ENCODE data around the gene ANXA8. TPM values are rescaled to one million over a fixed set of nuclear protein-coding genes. Genes with fewer than 3 reads are reported as not detected.

Gene ANXA8
- total and polyA plus RNA-seq, 2 donors (not counting 1 experiment from before 2014, with no cell fraction given): 0.08 TPM; not detected in 1

- Histone ChIP-seq H3K27me3 (ENCODE audit: control insufficient read depth, insufficient read depth, low read length) (peaks cover 6% of the 10 kb centered on the region), H3K9me3 (ENCODE audit: control insufficient read depth, insufficient read depth, low read depth, low read length) (no peaks in the 10 kb centered on the region), H3K27ac (ENCODE audit: insufficient read depth, low read length) (no peak overlapping the region), H3K79me2 (ENCODE audit: control insufficient read depth, insufficient read depth, low read length) (no peaks in the 10 kb centered on the region), H3K4me1 (ENCODE audit: control insufficient read depth, extremely low read depth, insufficient read depth, low read length) (peaks cover 2% of the 10 kb centered on the region), H3K36me3 (ENCODE audit: control insufficient read depth, insufficient read depth, low read length) (no peaks in the 10 kb centered on the region), H2AFZ (ENCODE audit: low read length) (no peak overlapping the region), H4K20me1 (ENCODE audit: control insufficient read depth, extremely low read depth, insufficient read depth, low read length) (no peaks in the 10 kb centered on the region), H3K4me3 (replicated peaks in 1 of 4; ENCODE audit: control extremely low read depth in 1 of 4, insufficient read depth in 1 of 4, low read depth in 3 of 4, low read length in 4 of 4) (no peak overlapping the region), H3K4me2 (ENCODE audit: extremely low read depth, insufficient read depth, low read length) (no peak overlapping the region), H3K9ac (ENCODE audit: insufficient read depth, low read length) (no peak overlapping the region)
- TF ChIP-seq EZH2 (IDR thresholded peaks at IDR 0.05; ENCODE audit: low read length, missing control alignments) (no peak), CTCF (conservative IDR thresholded peaks at IDR 0.05 in 1 of 2, IDR thresholded peaks at IDR 0.05 in 1 of 2; ENCODE audit: low read depth in 1 of 2, low read length in 2 of 2) (no peak)
- no peak for DNase-seq (ENCODE audit: low read depth in 2 of 2)
Observed at GRCh38 chr10:47454780-47455058, 29.2 kb downstream of the ANXA8 start.

GRCh38 chr10:47454008-47454779, 29.7 kb downstream of the ANXA8 start:
- no peak for DNase-seq (ENCODE audit: low read depth in 2 of 2)
- TF ChIP-seq EZH2 (IDR thresholded peaks at IDR 0.05; ENCODE audit: low read length, missing control alignments) (no peak), CTCF (conservative IDR thresholded peaks at IDR 0.05 in 1 of 2, IDR thresholded peaks at IDR 0.05 in 1 of 2; ENCODE audit: low read depth in 1 of 2, low read length in 2 of 2) (no peak)
- H3K27me3 ChIP-seq (ENCODE audit: control insufficient read depth, insufficient read depth, low read length): peaks cover 6% of the 10 kb centered on the region
- H3K36me3 ChIP-seq (ENCODE audit: control insufficient read depth, insufficient read depth, low read length): no peaks in the 10 kb centered on the region
- H3K27ac ChIP-seq (ENCODE audit: insufficient read depth, low read length): no peak overlapping the region
- H3K9ac ChIP-seq (ENCODE audit: insufficient read depth, low read length): no peak overlapping the region
- H3K4me2 ChIP-seq (ENCODE audit: extremely low read depth, insufficient read depth, low read length): no peak overlapping the region
- H4K20me1 ChIP-seq (ENCODE audit: control insufficient read depth, extremely low read depth, insufficient read depth, low read length): no peaks in the 10 kb centered on the region
- no peak overlapping the region for H3K4me3 ChIP-seq (replicated peaks in 1 of 4; ENCODE audit: control extremely low read depth in 1 of 4, insufficient read depth in 1 of 4, low read depth in 3 of 4, low read length in 4 of 4)
- H3K79me2 ChIP-seq (ENCODE audit: control insufficient read depth, insufficient read depth, low read length): no peaks in the 10 kb centered on the region
- H3K9me3 ChIP-seq (ENCODE audit: control insufficient read depth, insufficient read depth, low read depth, low read length): no peaks in the 10 kb centered on the region
- H3K4me1 ChIP-seq (ENCODE audit: control insufficient read depth, extremely low read depth, insufficient read depth, low read length): peaks cover 2% of the 10 kb centered on the region
- no peak overlapping the region for H2AFZ ChIP-seq (ENCODE audit: low read length)

GRCh38 chr10:47453141-47454007, 30.5 kb downstream of the ANXA8 start:
- Histone ChIP-seq H3K79me2 (ENCODE audit: control insufficient read depth, insufficient read depth, low read length) (no peaks in the 10 kb centered on the region), H3K4me1 (ENCODE audit: control insufficient read depth, extremely low read depth, insufficient read depth, low read length) (peaks cover 2% of the 10 kb centered on the region), H3K4me2 (ENCODE audit: extremely low read depth, insufficient read depth, low read length) (no peak overlapping the region), H3K4me3 (replicated peaks in 1 of 4; ENCODE audit: control extremely low read depth in 1 of 4, insufficient read depth in 1 of 4, low read depth in 3 of 4, low read length in 4 of 4) (no peak overlapping the region), H3K27me3 (ENCODE audit: control insufficient read depth, insufficient read depth, low read length) (peaks cover 6% of the 10 kb centered on the region), H3K36me3 (ENCODE audit: control insufficient read depth, insufficient read depth, low read length) (no peaks in the 10 kb centered on the region), H3K9me3 (ENCODE audit: control insufficient read depth, insufficient read depth, low read depth, low read length) (no peaks in the 10 kb centered on the region), H4K20me1 (ENCODE audit: control insufficient read depth, extremely low read depth, insufficient read depth, low read length) (no peaks in the 10 kb centered on the region), H3K27ac (ENCODE audit: insufficient read depth, low read length) (no peak overlapping the region), H2AFZ (ENCODE audit: low read length) (no peak overlapping the region), H3K9ac (ENCODE audit: insufficient read depth, low read length) (no peak overlapping the region)
- DNase-seq (ENCODE audit: low read depth in 2 of 2): no peak
- TF ChIP-seq CTCF (conservative IDR thresholded peaks at IDR 0.05 in 1 of 2, IDR thresholded peaks at IDR 0.05 in 1 of 2; ENCODE audit: low read depth in 1 of 2, low read length in 2 of 2): no peak
- TF ChIP-seq EZH2 (IDR thresholded peaks at IDR 0.05; ENCODE audit: low read length, missing control alignments): no peak
